Activated T-cell treated with anti-CD3 and anti-CD28 coated beads, Interleukin-2, amount 50 U/mL, for 1 hour (primary cell): Measurements from ENCODE around the gene UQCR11.

Source experiments
- DNase-seq: peaks from one replicate; pipeline ENCODE4 v3.0.0-alpha.2; 2020

UQCR11 gene

DNA sequence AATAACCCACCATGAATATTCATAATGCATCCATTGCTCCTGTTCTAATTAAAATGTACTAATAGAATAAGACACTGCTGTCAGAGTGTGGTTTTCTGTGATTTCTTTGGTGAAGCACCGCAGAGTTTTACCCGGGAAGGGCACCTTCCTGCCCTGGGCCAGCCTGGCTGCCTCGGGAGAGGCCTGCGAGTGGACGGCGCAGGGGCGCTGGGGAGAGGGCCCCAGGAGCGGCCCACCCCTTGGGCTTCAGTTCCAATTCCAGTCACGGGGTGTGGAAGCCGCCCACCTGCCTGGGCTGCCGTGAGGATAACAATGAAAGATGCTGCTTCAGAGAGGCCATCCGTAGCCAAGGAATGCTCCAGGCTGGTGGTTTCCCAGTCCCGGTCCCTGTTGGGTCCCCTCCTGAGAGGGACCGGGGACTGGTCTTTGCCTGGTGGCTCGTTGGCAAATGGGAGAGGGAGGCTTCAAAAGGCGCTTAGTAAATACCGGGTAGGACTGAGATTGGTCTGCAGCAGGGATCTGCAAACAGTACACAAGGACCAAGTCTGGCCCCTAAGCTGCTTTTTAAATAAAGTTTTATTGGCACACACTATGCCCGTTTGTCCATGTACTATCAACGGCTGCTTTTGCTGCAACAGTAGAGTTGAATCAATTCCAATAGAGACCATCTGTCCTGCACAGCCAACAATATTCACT is 29.1 kb upstream of the UQCR11 start:
- no peak for DNase-seq

DNA sequence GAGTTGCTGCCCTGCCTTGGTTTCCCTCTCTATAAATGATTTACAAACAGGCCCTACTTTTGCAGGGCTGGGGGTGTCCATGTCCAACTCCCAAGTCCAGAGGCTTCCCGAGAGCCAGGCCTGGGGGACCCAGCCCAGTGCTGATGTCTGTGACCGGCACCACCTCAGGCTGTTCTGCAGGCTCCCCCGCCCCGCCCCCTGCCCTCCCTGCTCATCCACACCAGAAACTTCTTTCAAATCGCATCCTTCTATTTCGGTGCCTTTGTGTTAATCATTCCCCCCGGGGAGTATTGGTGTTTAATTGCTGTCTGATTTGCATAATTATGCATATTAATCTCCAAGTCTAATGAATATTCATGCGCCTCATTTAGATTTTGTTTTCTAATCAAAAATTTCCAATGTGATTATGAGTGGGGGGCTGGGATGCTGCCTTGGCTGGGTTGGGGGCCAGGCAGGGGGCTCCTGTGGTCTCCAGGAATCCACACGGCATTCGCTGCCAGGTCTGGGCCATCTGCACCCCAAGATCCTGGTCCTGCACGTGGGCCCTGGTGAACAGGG is 28.1 kb upstream of the UQCR11 start:
- DNase-seq = no peak

DNA sequence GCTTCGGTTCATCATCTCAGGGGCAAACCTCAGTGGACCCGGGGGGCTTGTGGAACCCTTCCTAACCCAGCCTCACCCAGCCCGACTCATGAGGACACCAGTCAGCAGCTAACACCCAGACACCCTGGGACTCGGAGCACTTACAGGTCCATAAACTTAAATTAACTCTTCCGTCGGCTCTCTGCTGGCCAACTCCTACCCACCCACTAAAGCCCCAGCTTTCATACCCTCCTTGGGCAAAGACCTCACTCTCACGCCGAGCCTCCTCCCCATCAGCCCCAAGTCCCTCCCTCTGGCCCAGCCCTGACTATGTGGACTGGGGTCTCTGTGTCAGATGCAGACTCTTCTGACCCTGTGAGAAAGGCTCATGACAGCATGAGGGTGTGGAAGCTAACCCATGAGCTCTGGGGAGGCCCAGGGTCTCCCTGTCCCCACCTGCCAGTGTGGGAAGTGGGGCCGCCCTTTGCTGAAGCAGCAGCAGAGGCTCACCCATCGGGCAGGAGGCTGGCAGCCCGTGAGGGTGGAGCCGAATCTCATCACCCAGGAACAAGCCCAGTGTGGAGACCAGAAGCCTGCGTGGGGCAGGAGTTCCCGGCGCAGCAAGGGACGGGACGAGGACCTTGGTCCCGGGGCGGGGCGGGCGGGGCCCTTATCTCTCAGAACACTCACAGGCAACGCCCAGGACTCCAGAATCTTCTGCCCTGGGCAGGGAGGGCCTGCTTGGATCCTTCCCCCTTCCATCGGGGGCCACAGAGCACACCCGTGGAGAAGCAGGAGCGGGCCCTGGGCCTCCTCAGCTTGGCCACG is 27.4 kb upstream of the UQCR11 start:
- no peak for DNase-seq

- DNase-seq = no peak
Measured at GRCh38 chr19:1631557-1632100, 26.4 kb upstream of the UQCR11 start.

GRCh38 chr19:1630811-1631210 is 25.5 kb upstream of the UQCR11 start:
- no peak for DNase-seq

- no peak for DNase-seq
Measured at GRCh38 chr19:1630012-1630411, 24.8 kb upstream of the UQCR11 start.

- DNase-seq = no peak
Measured at GRCh38 chr19:1629256-1629808, 24.1 kb upstream of the UQCR11 start.

GRCh38 chr19:1627194-1627593 is 21.9 kb upstream of the UQCR11 start:
- DNase-seq = no peak

- DNase-seq = no peak
Measured at GRCh38 chr19:1626417-1627010, 21.3 kb upstream of the UQCR11 start.

GRCh38 chr19:1624458-1624857 is 19.2 kb upstream of the UQCR11 start:
- peak; percentile 64 for DNase-seq

- DNase-seq = no peak
Measured at GRCh38 chr19:1622541-1622940, 17.3 kb upstream of the UQCR11 start.

GRCh38 chr19:1622007-1622406 is 16.7 kb upstream of the UQCR11 start:
- DNase-seq = no peak

- DNase-seq = no peak
Measured at GRCh38 chr19:1621574-1621973, 16.3 kb upstream of the UQCR11 start.

DNA sequence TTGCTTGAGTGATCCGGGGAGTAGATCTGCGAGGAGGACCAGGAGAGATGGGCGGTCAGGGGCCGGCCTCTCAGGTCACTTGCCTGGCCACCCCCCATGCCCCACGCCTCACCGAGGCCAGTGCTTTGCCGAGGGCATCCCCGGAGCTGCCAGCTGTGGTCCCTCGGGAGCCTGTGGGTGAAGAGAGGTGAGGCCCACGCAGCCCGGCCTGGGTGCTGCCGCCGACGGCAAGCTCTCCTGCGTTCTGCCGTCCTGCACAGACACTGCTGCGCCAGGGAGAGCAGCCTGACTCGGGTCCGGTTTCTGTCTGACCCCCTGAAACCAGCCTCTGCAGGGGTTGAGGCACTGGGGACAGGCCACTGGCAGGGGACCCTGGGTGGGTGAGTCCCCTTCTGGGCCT is 15.8 kb upstream of the UQCR11 start:
- DNase-seq = no peak

DNA sequence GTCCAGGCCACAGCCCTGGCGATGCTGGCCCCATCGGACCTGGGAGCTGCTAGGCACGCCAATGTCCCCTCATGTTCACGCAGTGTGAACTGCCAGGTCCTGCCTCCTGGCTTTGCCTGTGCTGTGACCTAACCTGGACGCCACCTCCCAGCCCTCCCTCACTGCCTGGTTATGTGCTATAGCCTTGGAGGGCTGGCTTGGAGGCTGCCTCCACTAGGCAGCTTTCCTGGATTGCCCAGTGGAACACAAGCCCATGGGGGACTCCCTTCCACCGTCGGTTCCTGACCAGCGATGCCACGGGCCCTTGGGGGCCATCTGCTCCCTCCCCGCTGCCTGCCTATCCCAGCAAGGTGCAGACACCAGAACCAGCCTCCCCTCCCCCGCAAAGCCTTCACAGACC is 15.2 kb upstream of the UQCR11 start:
- no peak for DNase-seq

DNA sequence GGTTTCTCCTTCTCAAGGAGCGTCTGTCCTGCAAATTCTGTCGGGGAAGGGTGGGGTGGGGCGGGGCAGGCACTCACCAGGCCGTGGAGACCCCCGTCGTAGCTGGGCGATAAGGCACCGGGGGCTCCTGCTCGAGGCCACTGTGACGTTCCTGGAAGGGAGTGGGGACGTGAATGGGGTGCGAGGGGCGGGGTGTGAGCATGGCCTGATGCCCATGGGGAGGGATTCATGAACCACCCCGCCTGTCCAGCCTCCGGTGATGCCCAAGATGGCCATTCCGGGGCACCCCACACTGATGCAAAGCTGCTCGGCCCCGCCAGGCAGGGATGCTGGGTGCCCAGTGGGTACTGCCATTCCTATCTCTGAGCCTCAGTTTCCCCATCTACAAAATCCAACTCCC is 14.4 kb upstream of the UQCR11 start:
- DNase-seq = no peak

GRCh38 chr19:1619094-1619439 is 13.8 kb upstream of the UQCR11 start:
- no peak for DNase-seq

DNA sequence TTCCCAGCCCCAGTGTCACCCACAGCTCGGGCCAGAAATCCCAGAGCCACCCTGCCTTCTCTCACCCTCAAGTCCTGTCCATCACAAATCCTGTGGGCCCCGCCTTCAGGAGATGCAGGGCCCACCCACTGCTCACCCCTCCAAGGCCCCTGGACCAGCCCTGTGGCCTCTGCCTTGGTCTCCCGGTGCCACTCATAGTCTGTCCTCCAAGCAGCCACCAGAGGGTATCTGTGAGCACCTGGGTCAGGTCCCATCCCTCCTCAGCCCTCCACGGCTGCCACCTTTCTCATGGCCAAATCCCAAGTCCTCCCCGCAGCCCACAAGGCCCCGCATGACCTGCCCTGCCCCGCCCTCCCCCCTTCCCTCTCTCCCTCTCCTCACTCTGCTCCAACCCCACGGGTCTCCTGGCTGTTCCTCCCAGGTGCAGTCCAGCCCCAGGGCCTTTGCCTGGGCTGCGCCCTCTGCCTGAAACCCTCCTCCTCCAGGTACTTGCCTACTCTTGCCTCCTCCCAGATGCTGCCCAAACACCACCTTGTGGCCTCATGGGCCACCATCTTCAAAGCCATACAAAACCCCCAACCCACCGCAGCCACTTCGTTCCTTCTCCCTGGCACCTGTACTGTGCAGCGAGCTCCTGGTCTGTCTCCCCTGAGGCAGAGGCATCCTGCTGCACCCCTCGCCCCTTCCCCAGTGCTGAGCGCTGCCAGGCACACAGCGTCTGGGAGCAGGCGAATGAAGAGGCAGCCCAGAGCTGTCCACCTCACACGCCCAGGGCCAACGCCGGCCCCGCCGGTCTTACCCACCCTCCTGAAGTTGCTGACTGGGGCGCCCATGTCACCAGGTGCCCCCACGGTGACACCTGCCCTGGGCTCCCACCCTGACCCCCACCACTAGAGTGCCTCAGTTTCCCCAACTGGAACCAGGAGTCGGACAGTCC is 13.2 kb upstream of the UQCR11 start:
- DNase-seq = no peak

DNA sequence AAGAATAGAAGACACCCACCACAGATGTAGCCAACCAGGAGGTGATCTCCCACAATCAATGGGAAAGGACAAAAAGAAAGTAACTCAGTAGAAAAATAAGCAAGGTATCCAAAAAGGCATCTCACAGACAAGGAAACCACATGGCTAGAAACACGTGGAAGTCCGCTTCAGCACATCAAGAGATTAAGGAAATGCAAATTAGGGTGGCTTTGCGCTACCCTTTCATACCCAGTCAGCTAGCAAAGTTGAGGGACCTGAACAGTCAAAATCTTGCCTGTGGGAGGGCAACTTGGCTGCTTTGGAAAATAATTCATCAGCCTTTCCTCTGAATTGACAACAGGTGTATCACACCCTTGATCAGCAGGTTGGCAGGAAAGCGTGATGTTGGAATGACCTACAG is 11.6 kb upstream of the UQCR11 start:
- no peak for DNase-seq

GRCh38 chr19:1616396-1616795 is 11.1 kb upstream of the UQCR11 start:
- DNase-seq = no peak

DNA sequence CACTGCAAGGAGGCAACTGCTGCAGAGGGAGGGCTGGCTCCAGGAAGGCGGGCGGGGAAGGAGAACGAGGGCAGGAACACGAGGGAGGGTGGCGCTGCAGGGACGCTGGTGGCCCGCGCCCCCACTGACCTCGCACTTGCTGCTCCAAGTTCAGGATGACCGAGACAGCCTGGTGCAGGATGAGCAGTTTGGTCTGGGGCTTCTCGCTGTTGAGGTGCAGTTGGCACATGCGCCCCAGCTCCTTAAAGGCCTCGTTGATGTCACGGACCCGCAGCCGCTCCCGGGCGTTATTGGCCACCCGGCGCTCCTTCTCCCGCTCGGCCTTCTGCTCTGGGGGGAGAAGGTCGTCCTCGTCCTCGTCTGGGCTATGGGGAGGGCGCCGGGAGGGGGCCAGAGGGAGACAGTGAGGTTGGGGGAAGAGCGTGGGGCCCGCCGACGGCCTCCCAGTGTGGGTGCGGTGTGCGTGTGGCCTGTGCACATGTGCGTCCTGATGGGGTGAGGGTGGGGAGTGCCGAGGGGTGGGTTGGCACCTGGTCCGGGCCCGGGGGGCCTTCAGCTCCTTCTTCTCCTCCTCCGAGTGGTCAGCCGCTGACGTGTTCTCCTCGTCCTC is 10.0 kb upstream of the UQCR11 start:
- DNase-seq = no peak
